Measurements from ENCODE around the gene AFDN.

The AFDN gene

DNA sequence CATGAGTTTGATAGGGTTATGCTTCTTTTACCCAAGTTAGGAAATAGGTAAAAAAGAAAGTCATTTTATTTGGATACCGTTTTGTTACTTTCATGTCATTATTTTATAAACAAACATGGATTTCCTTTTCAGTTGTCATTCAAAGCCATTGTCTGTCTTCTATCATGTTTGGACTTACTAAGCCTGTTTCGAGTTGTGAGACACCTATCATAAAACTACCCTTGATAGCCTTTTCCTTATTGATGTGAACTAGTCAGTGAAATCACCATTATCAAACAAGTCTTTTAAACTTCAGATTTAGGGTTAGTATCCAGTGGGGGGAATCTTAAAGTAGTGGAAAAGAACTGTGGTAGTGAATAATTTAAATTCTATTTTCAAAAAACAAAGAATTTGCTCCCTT, 85.8 kb downstream of the AFDN start:
- DNase-seq, result no peak

DNA sequence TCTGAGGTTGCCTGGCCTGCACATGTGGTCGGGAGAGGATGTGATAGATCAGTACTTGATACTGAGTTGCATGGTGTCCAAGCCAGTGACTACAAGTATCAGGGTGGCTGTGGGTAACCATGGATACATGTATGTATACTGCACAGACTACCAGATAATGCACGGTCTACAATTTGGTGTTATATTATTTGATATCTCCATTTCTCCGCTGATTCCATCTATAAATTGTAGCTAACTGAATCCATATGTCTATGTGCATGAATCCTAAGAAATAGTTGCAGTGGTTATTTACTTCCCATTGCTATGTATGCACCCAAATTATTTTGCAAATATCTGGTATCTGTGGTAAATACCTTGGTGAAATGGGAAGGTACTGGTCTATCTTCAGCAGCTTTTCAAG, 87.0 kb downstream of the AFDN start:
- no peak for DNase-seq

DNA sequence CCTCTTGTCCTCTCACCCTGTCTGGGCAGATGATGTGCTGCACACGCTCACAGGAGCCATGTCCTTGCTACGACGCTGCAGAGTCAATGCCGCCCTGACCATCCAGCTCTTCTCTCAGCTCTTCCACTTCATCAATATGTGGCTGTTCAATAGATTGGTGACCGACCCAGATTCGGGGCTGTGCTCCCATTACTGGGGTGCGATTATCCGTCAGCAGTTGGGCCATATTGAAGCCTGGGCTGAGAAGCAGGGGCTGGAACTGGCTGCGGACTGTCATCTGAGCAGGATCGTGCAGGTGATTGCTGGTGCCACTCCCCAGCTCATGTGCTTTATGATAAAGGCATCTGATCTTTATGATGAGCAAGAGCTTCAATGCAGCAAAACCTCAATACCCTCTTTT, 88.4 kb downstream of the AFDN start:
- no peak for DNase-seq

DNA sequence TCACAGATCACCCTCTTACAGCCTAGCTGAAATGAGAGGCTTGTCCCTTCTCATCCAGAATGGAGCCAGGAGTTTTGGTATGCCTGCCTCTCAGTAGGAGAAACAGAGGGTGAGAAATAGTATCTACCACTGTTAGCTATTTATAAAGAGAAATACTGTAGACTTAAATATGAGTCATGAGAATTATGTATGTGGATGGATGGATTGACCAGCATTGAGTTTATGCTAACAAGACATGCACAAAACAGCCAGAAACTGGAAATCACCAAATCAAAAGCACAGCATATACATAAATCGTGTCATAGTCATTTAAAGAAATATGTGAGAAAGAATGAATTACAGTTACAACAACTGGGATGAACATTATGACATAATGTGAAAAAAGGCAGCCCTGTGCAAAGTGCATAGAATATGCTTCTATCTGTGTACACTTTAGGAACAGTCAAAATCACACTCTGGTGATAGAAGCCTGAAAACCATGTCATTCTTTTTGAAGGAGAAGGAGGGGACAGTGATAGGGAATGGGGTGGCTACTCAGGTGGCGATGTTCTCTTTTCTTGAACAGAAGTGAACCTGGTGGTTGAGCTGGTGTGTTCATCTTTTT, 90.9 kb downstream of the AFDN start:
- no peak for DNase-seq

DNA sequence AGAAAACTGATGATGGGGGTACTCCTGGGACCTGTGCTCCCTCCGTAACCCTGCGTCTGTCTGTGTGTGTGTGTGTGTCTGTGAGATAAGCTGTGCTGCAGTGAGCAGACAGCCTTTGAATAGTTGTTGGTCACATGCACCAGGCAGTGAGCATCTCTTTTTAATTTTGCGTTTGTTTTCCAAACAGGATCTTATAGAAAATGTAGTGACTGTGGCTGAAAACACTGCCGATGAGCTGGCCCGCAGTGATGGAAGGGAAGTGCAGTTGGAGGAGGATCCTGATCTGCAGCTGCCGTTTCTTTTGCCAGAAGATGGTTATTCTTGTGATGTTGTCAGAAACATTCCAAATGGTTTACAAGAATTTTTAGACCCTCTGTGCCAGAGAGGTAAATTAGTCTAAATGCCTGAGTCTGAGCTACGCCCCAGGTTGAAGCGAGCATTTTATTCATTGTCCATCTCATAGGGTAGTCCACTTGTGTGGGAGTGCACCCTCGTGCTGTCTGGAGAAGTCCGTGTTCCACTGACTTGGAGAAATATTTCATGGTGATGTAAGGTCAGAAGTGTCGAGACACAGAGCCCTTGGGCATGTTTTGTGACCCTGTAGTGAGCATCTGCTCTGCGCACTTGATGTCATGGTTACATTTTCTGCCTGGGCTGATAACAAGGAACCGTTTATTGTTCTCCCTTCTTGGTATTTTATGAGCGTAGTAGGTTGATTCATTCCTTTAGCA, 92.0 kb downstream of the AFDN start:
- peak in 2 of 58 donors; percentile 8 to 34 for DNase-seq

DNA sequence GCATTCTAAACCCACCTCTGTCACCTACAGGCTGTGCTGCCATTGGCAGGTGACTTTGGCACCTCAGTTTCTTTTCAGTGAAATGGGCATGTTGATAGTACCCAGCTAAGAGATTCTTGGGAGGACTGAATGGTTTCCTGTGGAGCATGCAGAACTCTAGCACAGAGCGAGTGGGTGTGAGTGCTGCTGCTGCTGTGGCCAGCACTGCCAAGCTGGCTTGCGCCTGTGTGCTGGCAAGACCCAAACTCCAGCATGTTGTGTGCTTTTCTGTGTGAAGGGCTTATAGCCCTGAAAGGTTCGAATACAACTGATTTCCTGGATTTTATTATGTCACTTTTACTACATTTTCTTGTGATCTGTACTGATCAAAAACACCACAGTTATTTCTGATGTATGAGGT, 92.6 kb downstream of the AFDN start:
- peak in 16 of 58 donors; percentile 19 to 60 (median 32) for DNase-seq

DNA sequence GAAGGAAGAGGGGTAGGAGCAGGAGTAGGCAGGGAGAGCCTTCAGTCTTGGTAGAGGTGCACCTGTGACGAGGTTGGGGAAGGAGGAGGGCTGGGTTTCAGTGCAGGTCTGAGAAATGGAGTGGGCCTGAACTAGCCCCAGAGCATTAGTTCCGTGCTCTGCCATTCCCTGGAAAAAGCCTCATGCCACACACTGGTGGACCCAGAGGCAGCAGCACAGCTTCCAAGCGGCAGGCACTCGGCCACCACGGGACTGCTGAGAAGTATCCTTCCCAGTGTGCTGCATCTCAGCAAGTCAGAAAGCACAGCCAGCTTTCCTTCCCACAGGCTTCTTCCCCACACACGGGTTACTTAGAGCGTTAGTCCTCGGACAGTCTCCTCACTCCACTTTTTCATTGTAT, 93.5 kb downstream of the AFDN start:
- DNase-seq, result peak in 7 of 58 donors; percentile 15 to 43 (median 26)

DNA sequence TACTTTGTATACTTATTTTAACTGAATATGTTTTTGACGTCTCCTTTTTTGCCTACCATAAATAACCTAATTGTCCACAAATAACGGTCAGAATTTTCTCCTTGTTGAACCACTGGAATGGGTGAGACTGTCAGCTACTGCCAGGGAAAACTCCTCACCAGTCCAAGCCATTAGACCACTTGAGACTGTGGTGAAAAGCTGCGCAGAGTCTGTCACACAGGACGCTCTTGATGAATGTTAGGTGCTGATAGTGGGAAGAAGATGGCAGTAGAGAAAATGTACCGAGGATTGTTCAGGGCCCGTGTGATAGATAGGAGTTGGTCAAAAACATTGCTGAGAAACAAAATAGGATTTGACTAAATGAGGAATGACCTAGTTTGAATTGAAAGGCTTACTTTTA, 95.1 kb downstream of the AFDN start:
- DNase-seq, result peak in 1 of 58 donors; percentile 23

DNA sequence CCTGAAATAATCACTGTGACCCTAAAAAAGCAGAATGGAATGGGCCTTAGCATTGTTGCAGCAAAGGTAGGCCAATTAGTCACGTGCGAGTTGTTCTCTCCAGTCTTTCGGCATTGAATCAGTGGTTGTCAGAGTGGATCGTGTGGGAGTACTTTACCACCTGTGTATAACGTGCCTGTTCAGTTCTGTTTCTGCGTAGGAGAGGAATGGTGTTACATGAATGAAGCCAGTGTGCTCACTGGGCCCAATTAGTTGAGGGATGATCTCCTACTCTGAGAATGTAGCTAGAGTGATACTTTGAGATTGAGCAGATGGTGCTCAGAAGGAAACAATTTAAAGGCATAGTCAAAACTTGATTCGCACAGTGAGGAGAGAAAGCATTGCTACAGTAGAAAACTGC, 98.3 kb downstream of the AFDN start:
- peak in 2 of 58 donors; percentile 19 to 23 for DNase-seq

DNA sequence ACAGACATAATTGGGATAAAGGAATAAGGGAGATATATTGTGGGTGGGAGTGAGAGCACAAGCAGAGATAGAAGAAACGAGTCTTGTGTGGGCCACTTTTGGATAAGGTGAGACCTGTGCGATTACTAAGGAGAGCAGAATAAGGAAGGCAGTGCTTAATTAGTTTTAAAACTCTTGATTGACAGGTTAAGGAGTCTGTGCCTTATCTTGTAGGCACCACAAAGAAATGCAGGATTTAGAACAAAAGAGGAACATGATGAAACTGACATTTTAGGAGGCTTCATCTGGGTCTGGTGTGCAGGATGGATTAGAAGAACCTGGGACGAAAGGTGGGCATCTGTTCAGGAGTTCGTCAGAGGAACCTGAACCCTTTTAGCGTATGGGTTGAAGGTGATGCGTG, 100.5 kb downstream of the AFDN start:
- DNase-seq, result no peak

DNA sequence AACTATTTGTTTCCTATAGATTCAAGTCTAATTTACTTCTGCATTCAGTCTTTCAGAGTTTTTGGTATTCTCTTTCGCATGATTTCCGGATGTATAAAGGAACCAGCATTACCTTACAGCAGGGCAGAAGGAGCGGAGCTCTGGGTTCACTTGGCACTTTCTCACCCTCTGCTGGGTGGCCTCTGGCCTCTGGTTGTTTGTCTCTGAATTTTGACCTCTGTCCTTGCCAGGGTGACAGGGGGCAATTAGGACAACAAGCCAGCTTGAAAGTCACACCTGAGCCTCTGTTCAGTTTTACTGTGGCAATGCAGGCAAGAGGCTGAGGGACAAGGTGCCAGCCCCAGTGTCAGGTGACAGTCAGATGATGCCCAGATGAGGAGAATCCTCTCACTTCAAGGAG, 101.4 kb downstream of the AFDN start:
- no peak for DNase-seq

DNA sequence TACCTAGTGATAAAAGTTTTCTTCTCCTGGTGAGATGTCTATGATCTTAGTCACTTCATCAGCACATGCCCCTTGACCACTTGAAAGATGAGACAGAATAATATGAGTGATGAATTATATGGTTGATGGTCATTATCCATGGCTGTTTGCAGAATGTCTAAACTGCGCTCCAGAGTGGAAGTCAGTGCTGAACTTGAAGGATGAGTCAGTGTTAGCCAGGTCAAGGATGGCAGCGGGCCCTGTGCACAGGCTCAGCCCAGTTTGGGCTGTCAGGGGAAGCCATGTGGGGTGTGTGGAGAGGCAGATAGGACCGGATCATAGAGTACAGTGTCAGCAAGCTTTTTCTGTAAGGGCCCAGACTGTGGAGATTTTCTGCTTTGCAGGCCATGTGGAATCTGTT, 103.6 kb downstream of the AFDN start:
- DNase-seq, result no peak

DNA sequence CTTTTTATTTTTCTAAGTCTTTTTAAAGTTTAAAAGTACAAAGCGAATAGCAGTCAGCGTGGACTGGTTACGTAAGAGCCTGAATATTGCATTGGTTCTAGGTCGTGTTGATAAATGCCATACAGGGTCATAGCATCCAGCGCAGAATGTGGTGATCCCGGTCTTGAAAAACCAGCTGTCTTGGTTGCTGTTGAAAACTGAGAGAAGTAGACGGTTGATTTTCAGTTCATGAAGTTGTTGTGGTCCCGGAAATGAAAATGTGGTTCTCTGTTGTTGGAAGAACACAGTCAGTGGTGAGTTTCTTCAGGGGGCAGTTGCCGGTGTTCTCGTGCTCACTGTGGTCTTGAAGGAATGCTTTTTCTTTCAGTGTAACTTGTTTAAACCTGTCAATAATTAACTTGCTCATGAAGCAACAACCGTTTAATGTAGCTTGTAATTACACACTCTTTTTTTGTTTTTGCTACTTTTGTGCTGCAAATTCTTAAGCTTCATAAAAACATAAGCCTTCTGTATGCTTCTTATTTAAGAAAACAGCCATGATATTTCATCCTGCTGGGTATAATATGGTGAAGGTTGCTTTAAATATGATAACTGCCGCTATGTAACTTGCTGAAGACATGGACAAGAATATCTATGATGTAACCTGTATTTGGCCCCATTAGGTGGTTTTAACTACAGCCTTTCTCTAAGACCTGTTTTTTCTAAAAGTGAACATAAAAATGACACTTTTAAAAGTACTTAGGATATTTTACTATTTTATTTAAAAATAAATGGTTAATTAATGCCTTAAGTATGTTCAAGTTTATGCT, 106.0 kb downstream of the AFDN start:
- DNase-seq, result no peak

DNA sequence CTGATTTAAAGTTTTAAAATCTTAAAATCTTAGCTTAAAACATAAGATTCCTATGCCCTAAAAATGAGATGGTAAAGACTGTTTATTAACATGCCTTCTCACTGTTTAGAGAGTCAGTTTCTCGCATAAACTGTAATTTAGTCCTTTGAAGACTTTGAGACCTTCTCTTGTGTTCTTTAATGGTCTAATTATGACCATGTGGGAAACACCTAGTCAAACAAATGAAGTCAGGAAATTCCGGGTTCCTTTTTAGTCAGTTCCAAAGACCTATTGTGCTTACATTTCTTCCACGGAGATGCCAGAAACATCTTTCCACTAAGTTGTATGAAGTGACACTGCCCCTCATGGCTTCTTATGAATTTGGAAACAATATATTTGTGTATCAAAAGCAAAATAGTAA, 106.6 kb downstream of the AFDN start:
- DNase-seq, result no peak

DNA sequence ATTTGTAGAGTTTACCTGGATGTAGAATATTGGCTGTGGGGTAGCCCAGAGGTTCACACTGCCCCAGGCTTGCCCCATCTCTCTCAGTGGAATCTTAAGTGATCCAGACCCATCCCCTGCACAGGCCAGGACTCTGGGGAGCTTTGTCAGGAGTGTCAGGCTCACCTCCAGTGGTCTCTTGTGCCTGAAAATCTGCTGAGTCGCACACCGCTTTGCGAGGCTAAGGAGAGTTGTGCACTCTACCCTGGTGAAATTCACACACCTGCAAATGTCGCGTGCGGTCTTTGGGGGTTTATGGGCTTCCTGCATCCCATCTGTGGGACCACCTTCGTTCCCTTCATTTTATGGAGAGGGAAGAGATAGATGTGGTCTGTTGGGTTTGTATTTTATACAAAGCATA, 107.1 kb downstream of the AFDN start:
- no peak for DNase-seq

DNA sequence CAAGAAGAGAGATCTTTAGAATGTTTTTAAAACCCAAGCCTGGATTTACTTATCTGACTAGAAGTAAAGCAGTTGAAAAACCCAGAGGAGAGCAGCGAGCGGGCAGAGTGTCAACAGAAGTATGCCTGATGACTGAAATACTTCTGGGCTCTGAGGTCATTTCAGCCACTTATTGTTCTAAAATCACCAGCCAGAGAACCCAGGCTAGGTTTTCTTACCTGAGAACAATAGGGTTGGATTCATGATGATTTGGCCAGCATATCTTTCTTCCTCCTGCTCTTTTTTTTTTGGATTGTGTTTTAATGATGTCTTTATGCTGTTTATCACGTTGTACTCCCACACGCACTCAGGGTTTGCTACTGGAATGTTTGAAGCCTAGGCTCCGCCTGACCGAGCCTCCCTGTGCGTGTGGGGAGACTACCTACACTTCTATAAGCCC, 107.7 kb downstream of the AFDN start:
- no peak for DNase-seq

DNA sequence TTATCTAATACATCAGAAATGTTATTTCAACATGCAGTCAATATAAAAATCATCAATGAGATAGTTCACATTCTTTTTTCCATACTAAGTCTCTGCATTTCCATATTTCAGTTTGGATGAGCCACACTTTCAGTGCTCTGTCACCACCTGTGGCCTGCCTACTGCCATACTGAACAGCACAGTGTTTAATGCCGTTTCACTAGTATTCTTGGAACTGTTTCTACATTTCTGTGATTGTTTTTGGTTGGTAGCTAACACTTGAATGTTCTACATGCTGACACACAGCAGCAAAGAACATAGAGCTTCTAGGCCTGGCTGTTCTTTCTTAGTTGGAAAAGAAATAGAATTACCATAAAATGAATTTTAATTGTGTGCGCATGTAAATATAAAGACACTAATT, 109.3 kb downstream of the AFDN start:
- no peak for DNase-seq

DNA sequence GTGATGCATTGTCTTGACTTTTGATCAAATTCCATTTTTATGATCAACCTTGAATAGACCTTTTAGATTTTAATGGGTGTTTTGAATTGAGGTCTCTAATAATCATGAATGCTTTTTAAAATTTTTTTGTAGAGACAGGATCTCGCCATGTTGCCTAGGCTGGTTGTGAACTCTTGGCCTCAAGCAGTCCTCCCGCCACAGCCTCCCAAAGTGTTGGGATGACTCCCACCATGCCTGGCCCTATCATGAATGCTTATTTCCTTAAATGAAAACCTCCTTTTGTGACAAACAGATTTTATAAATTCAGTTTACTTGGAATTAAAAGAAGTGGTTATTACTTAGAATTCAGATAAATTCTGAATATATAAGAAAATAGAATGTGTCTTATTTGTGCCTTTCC, 110.6 kb downstream of the AFDN start:
- no peak for DNase-seq

DNA sequence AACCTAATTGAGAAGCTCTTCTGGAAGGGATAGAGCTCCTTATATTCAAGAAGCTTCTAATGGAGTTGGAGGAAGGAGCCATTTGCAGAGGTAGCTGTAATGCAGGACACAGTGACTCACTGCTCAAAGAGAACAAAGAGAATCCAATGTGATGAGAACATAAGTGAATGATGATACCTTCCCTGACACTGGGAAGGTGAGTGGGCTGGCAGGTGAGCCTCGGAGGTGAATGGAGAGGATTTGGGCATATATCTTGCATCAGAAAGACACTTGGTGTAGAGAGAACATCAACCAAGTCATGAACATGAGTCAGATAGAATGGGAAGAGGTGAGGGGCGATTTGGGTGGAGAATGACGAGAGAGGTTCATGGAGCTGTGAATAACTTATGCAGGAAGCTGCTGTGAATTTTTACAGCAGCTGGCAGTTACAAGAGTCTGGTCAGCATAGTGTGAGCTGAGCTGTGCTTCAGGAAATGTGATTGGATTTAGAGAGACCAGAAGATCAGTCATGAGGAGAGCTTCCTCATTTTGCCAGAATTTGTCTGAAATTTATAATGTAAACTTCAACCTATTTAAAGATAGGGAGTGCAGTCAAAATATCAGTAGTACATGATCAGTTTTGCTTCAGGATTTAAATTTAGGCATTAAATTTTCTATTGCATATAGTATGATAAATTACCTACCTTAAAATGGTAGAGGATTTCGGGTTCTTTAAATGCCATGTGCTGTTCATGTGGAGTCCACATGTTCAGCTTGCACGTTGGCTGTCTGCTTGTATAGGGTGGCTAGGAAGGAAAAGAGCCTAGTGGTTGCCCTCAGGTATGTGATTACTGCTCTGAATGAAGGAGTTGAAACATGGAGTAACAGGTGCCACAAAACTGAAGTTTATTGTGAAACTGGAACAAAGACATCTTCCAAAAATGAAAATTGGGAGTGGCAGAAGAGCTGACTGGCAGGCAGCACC, 111.5 kb downstream of the AFDN start:
- DNase-seq, result no peak

DNA sequence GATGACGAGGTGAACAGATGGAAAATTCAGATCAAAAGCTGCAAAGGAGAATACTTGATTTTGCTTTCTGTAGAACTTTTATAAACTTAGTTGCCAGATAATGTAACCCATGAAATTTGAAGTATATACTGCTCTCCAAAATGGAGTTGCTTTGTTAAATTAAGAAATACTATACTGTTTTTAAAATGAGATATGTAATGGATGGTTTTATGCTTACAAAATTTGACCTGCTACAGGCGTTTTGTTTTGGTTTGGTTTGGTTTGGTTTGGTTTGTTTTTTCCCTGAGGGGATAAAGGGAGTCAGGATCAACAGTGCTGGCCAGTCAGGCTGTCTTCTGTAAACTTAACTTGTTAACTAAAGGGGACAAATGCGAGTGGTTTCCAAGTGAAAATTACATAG, 115.1 kb downstream of the AFDN start:
- no peak for DNase-seq

DNA sequence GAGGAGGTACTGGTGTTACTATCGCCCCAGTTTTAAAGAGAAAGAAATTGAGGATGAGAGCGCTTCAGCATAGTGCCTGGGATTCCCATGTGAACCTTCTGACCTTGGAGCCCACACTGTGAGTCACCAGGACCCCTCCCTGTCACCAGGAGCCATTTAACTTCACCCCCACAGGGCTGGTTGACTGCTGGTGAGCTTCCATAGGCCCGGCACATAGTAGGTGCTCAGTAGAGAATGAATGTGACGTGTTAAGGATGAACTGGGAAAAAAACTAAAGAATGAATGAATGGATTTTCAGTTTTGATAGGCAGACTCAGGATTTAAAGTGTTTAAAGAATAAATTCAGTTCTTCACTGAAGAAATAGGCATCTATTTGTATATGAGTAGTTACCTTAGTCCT, 117.4 kb downstream of the AFDN start:
- no peak for DNase-seq

Measured in anterior cingulate cortex (tissue), 58 donors.